Testis (tissue), 3 donors: Measurements from ENCODE around the gene SSRP1. TPM values are rescaled to one million over a fixed set of nuclear protein-coding genes. Genes with fewer than 3 reads are reported as not detected.

Source experiments
- DNase-seq: peaks from one replicate; pipeline ENCODE4 v3.0.0-alpha.2; 2019
- H3K27ac ChIP-seq, 2 donors: fragments of 200-600 bp; sonication (generic); one replicate each; pipeline ENCODE4 v1.5.1; 2019
- H3K27me3 ChIP-seq: fragments of 200-600 bp; sonication (generic); one replicate; pipeline ENCODE4 v1.5.1; 2019
- H3K36me3 ChIP-seq: fragments of 200-600 bp; sonication (generic); one replicate; pipeline ENCODE4 v1.5.1; 2017; ENCODE audit warnings: low read depth; ENCODE audit errors: missing control alignments
- H3K4me1 ChIP-seq: fragments of 200-600 bp; sonication (generic); one replicate; pipeline ENCODE4 v1.5.1; 2019
- H3K4me3 ChIP-seq, 2 donors: fragments of 200-600 bp; sonication (generic); one replicate each; pipeline ENCODE4 v1.5.1; 2017 to 2019
- H3K9me3 ChIP-seq: fragments of 200-600 bp; sonication (generic); one replicate; pipeline ENCODE4 v1.5.1; 2017
- POLR2A ChIP-seq: fragments of 450-650 bp; IDR thresholded peaks from one replicate; pipeline ENCODE4 v1.6.1; 2017; ENCODE audit warnings: antibody characterized with exemption, mild to moderate bottlenecking, moderate library complexity
- WGBS, 2 donors: methylation state at CpG; one replicate each; pipeline ENCODE4 v1.1.5; 2018; 5-methylcytosine and 5-hydroxymethylcytosine counted together
- intact Hi-C: fragments of 100-400 bp; cut with DNase I; formaldehyde crosslinking; loops from one replicate; pipeline ENCODE4 v1.15.1; 2023; ENCODE audit warnings: low total_unique reads
- polyA plus RNA-seq: library from polyadenylated mRNA; stranded (reverse); fragments of 350-450 nt; fragmentation: Illumina TruSeq; extraction: RNeasy Lipid Tissue Mini Kit (QIAGEN cat#74804); gene quantifications from one replicate; pipeline ENCODE4 v1.2.3, GENCODE V29; 2014; ENCODE audit warnings: low read depth, low replicate concordance; ENCODE audit not compliant: insufficient read depth
- total RNA-seq, 2 donors: library from RNA; depleted of rRNA; stranded (reverse); fragments of >200 nt; gene quantifications; one replicate each; pipeline ENCODE4 v1.2.3, GENCODE V29; 2016
- TF ChIP-seq, protein P1 (sequence below), 3 experiments: fragments of 450-650 bp in 2 of 3; fragments of 200-600 bp in 1 of 3; sonication (generic) in 1 of 3; IDR thresholded peaks; one replicate each; pipeline ENCODE4 v1.5.1; 2016 to 2019; ENCODE audit warnings: antibody characterized with exemption in 3 of 3, mild to moderate bottlenecking in 2 of 3, moderate library complexity in 1 of 3

The SSRP1 gene
- total and polyA plus RNA-seq, 3 donors from 2014 or later = 89.1 to 111 (median 104) TPM

DNA sequence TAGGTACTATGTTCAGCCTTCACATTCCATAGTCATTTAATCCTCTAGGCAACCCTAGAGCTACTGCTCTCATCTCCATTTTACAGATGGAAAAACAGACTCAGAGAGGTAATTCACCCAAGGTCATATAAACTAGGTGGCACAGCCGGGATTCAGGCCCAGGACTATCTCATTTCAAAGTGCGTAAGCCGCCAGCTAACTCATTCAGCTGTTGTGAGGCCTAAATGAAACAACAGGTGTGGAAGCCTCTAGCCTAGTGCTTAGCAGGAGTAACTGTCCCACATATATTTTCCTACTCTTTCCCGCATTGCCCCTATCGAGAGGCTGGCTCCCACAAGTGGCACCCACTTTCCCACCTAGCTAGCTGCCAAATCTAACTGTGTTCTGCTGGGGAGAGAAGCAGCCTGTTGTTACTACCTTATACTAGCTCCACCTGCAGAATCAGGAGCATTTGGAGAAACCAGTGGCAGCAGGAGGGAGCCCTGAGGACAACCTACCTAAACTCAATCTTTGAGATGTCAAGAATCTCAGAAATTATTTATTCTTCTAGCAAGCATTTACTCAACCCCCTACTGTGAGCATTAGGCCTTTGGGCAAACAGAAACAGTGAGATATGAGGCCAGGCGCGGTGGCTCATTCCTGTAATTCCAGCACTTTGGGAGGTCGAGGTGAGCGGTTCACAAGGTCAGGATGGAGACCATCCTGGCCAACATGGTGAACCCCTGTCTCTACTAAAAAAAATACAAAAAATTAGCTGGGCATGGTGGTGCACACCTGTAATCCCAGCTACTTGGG is 24.4 kb upstream of the SSRP1 start:
- H3K9me3 ChIP-seq = no peaks in the 10 kb centered on the region
- no peak overlapping the region for H3K27ac ChIP-seq
- H3K4me1 ChIP-seq = no peaks in the 10 kb centered on the region
- no peak for DNase-seq
- H3K4me3 ChIP-seq = no peak overlapping the region
- no peak for TF ChIP-seq POLR2A
- TF ChIP-seq, protein P1, sequence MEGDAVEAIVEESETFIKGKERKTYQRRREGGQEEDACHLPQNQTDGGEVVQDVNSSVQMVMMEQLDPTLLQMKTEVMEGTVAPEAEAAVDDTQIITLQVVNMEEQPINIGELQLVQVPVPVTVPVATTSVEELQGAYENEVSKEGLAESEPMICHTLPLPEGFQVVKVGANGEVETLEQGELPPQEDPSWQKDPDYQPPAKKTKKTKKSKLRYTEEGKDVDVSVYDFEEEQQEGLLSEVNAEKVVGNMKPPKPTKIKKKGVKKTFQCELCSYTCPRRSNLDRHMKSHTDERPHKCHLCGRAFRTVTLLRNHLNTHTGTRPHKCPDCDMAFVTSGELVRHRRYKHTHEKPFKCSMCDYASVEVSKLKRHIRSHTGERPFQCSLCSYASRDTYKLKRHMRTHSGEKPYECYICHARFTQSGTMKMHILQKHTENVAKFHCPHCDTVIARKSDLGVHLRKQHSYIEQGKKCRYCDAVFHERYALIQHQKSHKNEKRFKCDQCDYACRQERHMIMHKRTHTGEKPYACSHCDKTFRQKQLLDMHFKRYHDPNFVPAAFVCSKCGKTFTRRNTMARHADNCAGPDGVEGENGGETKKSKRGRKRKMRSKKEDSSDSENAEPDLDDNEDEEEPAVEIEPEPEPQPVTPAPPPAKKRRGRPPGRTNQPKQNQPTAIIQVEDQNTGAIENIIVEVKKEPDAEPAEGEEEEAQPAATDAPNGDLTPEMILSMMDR (IDR thresholded peaks at IDR 0.05) = no peak
- no peaks in the 10 kb centered on the region for H3K27me3 ChIP-seq
- WGBS, 2 donors = 88 to 92% methylated on average over 9 of the region's 9 CpGs
- no peaks in the 10 kb centered on the region for H3K36me3 ChIP-seq
- intact Hi-C loops = no loop called here

DNA sequence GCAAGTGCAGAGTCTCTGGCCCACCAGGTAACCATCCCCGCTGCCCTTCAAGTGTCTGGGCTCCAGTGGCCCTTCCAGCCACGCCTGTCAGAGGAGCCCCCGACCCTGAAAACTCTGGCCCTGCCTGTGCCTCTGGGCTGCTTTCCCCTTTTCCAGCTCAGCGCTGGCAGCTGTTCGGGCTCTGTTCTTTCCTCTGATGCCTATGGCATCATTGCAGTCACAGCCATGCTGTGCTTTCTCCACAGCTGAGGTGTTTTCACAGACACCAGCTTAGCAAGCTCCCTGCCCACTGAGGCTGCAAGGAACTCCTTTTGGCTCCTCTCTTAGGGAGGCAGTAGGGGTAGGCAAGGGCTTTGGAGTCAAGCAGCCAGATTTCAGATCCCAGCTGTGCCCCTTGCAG is 23.7 kb upstream of the SSRP1 start:
- Histone ChIP-seq H3K27me3 (no peaks in the 10 kb centered on the region), H3K27ac (no peak overlapping the region), H3K9me3 (no peaks in the 10 kb centered on the region), H3K4me3 (no peak overlapping the region), H3K36me3 (no peaks in the 10 kb centered on the region), H3K4me1 (no peaks in the 10 kb centered on the region)
- no peak for DNase-seq
- intact Hi-C loops = no loop called here
- WGBS, 2 donors = 82 to 100% methylated on average over 2 to 5 of the region's 5 CpGs
- no peak for TF ChIP-seq POLR2A
- TF ChIP-seq, protein P1 (IDR thresholded peaks at IDR 0.05) = no peak

DNA sequence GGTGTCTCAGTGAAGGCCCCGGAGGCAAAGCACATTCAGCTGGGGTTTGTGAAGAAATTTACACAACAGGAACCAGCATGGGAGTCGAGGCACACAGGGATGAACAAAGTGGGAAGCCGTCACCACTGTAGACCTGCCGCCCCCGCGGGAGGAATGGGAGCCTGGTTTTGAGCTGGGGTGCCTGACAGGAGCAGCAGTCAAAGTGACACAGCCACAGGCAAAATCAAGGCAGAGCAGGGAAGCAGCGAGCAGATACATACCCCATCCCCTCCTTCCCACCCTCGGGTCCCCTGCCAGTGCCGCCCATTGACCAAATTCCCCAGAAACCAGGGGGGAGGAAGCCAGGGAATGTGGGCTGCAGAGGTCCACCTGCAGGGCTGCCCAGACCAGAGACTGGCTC is 23.3 kb upstream of the SSRP1 start:
- no peaks in the 10 kb centered on the region for H3K36me3 ChIP-seq
- H3K9me3 ChIP-seq = no peaks in the 10 kb centered on the region
- no peaks in the 10 kb centered on the region for H3K4me1 ChIP-seq
- no peaks in the 10 kb centered on the region for H3K27me3 ChIP-seq
- WGBS, 2 donors = 78 to 82% methylated on average over 8 to 9 of the region's 9 CpGs
- intact Hi-C loops = no loop called here
- DNase-seq = no peak
- no peak for TF ChIP-seq POLR2A
- TF ChIP-seq, protein P1 (IDR thresholded peaks at IDR 0.05) = no peak
- H3K4me3 ChIP-seq = no peak overlapping the region
- no peak overlapping the region for H3K27ac ChIP-seq

DNA sequence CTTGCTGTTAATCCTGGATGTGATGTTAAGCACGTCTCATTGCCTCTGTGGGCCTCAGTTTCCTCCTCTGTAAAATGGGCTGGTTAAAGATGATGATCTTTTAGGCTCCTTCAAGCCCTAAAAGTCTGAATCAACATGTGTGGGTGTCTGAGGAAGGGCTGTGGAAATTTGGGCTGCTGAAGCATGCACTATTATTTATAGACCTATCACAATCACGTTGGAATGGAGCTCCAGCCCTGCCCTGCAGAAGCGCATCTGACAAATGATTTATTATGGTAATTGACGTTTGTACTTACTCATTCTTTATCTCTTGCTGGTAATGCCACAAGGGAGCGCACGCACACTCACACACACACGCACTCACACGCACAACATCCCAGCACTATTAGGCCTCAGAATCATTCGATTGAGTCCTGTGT is 22.9 kb upstream of the SSRP1 start:
- intact Hi-C loops = no loop called here
- Histone ChIP-seq H3K27ac (no peak overlapping the region), H3K4me3 (no peak overlapping the region), H3K9me3 (no peaks in the 10 kb centered on the region), H3K36me3 (no peaks in the 10 kb centered on the region), H3K27me3 (no peaks in the 10 kb centered on the region), H3K4me1 (no peaks in the 10 kb centered on the region)
- WGBS, 2 donors = 79 to 82% methylated on average over 9 of the region's 9 CpGs
- no peak for DNase-seq
- TF ChIP-seq, protein P1 (IDR thresholded peaks at IDR 0.05) = no peak
- no peak for TF ChIP-seq POLR2A

DNA sequence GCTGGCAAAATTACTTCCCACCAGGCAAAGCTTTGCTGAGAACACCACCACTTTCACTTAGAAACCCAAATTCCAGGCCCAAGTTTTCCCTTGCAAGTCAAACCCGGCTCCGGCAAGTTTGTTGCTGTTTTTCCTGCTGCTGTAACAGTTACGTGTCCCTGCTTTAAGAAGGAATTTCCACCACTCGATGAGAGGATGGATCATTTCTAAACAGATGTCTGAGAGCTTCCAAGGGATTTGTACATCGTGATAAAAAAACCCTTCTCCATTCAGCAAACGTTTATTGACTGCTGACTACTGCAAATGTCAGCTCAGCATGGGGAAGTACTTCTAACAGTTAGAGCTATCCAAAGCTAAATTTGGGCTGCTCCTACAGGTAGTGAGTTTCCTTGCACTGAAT is 22.2 kb upstream of the SSRP1 start:
- intact Hi-C loops = no loop called here
- WGBS, 2 donors = 39 to 46% methylated on average over 6 of the region's 6 CpGs
- peak overlapping the region in 1 of 2 donors; percentile 24 for H3K27ac ChIP-seq

More for the DNA sequence above, 22.2 kb upstream of the SSRP1 start:
- TF ChIP-seq, protein P1 (IDR thresholded peaks at IDR 0.05) = no peak
- no peak for TF ChIP-seq POLR2A
- H3K4me3 ChIP-seq = no peak overlapping the region
- no peaks in the 10 kb centered on the region for H3K36me3 ChIP-seq
- DNase-seq = peak; percentile 22
- H3K27me3 ChIP-seq = no peaks in the 10 kb centered on the region
- no peaks in the 10 kb centered on the region for H3K4me1 ChIP-seq
- H3K9me3 ChIP-seq = no peaks in the 10 kb centered on the region
